Activated naive CD4-positive, alpha-beta T cell treated with anti-CD3 and anti-CD28 coated beads, Interleukin-2, amount 50 U/mL, for 24 hours (primary cell): ENCODE measurements around the gene ASIC2.

Experiments
- H3K27ac Mint-ChIP-seq: one replicate; pipeline ENCODE4 v1.8.0; 2021; ENCODE audit warnings: mild to moderate bottlenecking, mixed read lengths
- H3K27me3 Mint-ChIP-seq: one replicate; pipeline ENCODE4 v1.8.0; 2021; ENCODE audit warnings: mixed read lengths
- H3K36me3 Mint-ChIP-seq: one replicate; pipeline ENCODE4 v1.8.0; 2021; ENCODE audit warnings: mixed read lengths
- H3K4me1 Mint-ChIP-seq: one replicate; pipeline ENCODE4 v1.8.0; 2021; ENCODE audit warnings: mixed read lengths
- H3K4me3 Mint-ChIP-seq: one replicate; pipeline ENCODE4 v1.8.0; 2021; ENCODE audit warnings: mild to moderate bottlenecking, mixed read lengths
- H3K9me3 Mint-ChIP-seq: one replicate; pipeline ENCODE4 v1.8.0; 2021; ENCODE audit warnings: mixed read lengths

ASIC2 gene

GRCh38 chr17:33046361-33047255 is 246.5 kb downstream of the ASIC2 start:
- peaks cover 12% of the 10 kb centered on the region for H3K27me3 Mint-ChIP-seq
- no peaks in the 10 kb centered on the region for H3K9me3 Mint-ChIP-seq
- no peaks in the 10 kb centered on the region for H3K4me1 Mint-ChIP-seq
- no peak overlapping the region for H3K27ac Mint-ChIP-seq
- no peaks in the 10 kb centered on the region for H3K36me3 Mint-ChIP-seq
- H3K4me3 Mint-ChIP-seq = no peak overlapping the region

- peaks cover 13% of the 10 kb centered on the region for H3K27me3 Mint-ChIP-seq
- H3K36me3 Mint-ChIP-seq = no peaks in the 10 kb centered on the region
- H3K4me3 Mint-ChIP-seq = no peak overlapping the region
- no peaks in the 10 kb centered on the region for H3K4me1 Mint-ChIP-seq
- no peak overlapping the region for H3K27ac Mint-ChIP-seq
- no peaks in the 10 kb centered on the region for H3K9me3 Mint-ChIP-seq
These were observed 247.9 kb downstream of the ASIC2 start for GRCh38 chr17:33045216-33045615.

- Mint-ChIP-seq H3K27ac (no peak overlapping the region), H3K4me1 (no peaks in the 10 kb centered on the region), H3K9me3 (no peaks in the 10 kb centered on the region), H3K36me3 (no peaks in the 10 kb centered on the region), H3K27me3 (peaks cover 14% of the 10 kb centered on the region), H3K4me3 (no peak overlapping the region)
These were observed 248.3 kb downstream of the ASIC2 start for GRCh38 chr17:33044771-33045170.

GRCh38 chr17:33040461-33040860 is 252.6 kb downstream of the ASIC2 start:
- peaks cover 27% of the 10 kb centered on the region for H3K27me3 Mint-ChIP-seq
- H3K36me3 Mint-ChIP-seq = no peaks in the 10 kb centered on the region
- no peak overlapping the region for H3K27ac Mint-ChIP-seq
- no peak overlapping the region for H3K4me3 Mint-ChIP-seq
- no peaks in the 10 kb centered on the region for H3K4me1 Mint-ChIP-seq
- H3K9me3 Mint-ChIP-seq = no peaks in the 10 kb centered on the region

DNA sequence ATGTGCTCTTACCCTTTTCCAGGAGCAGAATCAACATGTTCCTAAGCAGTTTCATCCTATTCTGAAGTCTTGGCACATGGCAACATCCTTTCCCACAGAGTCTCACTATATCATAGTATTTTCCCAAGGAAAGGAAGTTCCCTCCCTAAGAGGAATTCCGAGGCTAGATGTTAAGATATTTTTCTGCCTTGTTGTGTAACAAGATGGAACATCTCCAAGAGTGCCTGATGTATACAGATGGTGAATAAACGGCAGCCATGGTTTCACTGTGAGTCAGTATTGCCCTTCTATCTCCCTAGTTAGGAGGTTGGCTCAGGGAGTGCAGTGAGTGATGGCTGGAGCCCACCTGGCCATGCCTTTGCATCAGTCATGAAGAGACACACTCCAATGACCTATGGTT is 253.2 kb downstream of the ASIC2 start:
- Mint-ChIP-seq H3K36me3 (no peaks in the 10 kb centered on the region), H3K27me3 (peaks cover 30% of the 10 kb centered on the region), H3K4me1 (no peaks in the 10 kb centered on the region), H3K9me3 (no peaks in the 10 kb centered on the region), H3K27ac (no peak overlapping the region), H3K4me3 (no peak overlapping the region)

DNA sequence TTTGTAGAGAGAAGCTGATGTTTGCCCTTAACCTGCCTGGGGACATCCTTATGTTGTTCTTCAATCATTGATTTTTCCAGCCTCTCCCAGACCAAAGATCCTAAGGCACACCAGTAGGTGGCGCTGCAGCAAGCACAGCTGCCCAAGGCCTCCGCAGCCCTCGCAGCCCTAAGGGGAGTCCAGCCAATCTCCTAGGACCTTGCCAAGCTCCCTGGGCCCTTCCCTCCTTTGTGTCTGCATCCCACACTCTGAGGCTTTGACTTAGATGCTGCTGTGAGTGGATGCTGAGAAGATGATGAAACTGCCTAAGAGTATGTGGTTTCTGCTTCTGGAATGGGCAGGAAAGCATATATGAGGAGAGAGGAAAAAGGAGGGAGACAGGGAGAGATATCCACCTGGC is 254.4 kb downstream of the ASIC2 start:
- Mint-ChIP-seq H3K27me3 (peaks cover 31% of the 10 kb centered on the region), H3K9me3 (no peaks in the 10 kb centered on the region), H3K4me3 (no peak overlapping the region), H3K27ac (no peak overlapping the region), H3K4me1 (no peaks in the 10 kb centered on the region), H3K36me3 (no peaks in the 10 kb centered on the region)

DNA sequence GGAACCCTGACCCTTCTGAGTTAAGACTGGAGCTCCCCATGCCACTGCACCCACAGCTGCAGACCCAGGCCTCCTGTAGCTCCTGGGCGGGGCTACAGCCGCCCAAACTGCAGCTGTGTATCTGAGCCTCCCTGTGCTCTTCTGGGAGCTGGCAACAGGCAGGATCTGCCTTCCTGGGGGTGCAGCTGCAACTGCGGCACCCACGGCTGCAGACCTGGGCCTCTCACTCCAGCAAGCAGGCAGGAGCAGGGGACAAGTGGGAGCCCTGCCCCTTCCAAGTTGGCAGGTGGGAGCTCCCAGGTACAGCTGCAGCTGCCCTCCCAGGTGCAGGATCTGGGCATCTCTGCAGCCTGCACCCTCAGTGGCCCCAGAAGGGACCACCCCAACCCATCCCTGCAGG is 259.9 kb downstream of the ASIC2 start:
- no peak overlapping the region for H3K4me3 Mint-ChIP-seq
- no peak overlapping the region for H3K27ac Mint-ChIP-seq
- no peaks in the 10 kb centered on the region for H3K36me3 Mint-ChIP-seq
- H3K4me1 Mint-ChIP-seq = no peaks in the 10 kb centered on the region
- H3K9me3 Mint-ChIP-seq = no peaks in the 10 kb centered on the region
- H3K27me3 Mint-ChIP-seq = peaks cover 37% of the 10 kb centered on the region

DNA sequence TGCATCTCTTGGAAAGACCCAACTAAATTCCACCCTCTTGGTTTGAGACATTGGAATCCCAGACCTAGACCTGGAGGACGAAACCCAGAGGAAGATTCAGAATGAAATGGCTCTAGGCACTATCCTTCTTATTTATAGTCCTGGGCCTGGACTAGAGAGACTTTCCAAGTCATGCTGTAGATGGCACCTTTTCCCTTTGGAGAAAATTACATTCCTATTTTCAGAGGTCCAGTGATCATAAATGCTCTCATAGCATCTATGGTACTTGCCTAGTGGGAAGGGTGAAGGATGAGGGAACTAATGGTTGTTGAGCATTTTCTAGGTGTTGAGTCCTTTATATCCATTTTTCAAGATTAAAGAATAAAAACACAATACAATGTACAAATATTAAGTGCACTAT is 264.3 kb downstream of the ASIC2 start:
- Mint-ChIP-seq H3K4me3 (no peak overlapping the region), H3K36me3 (no peaks in the 10 kb centered on the region), H3K27me3 (peaks cover 14% of the 10 kb centered on the region), H3K27ac (no peak overlapping the region), H3K9me3 (no peaks in the 10 kb centered on the region), H3K4me1 (no peaks in the 10 kb centered on the region)

GRCh38 chr17:33028061-33028460 is 265.0 kb downstream of the ASIC2 start:
- H3K9me3 Mint-ChIP-seq = no peaks in the 10 kb centered on the region
- peaks cover 14% of the 10 kb centered on the region for H3K27me3 Mint-ChIP-seq
- H3K27ac Mint-ChIP-seq = no peak overlapping the region

DNA sequence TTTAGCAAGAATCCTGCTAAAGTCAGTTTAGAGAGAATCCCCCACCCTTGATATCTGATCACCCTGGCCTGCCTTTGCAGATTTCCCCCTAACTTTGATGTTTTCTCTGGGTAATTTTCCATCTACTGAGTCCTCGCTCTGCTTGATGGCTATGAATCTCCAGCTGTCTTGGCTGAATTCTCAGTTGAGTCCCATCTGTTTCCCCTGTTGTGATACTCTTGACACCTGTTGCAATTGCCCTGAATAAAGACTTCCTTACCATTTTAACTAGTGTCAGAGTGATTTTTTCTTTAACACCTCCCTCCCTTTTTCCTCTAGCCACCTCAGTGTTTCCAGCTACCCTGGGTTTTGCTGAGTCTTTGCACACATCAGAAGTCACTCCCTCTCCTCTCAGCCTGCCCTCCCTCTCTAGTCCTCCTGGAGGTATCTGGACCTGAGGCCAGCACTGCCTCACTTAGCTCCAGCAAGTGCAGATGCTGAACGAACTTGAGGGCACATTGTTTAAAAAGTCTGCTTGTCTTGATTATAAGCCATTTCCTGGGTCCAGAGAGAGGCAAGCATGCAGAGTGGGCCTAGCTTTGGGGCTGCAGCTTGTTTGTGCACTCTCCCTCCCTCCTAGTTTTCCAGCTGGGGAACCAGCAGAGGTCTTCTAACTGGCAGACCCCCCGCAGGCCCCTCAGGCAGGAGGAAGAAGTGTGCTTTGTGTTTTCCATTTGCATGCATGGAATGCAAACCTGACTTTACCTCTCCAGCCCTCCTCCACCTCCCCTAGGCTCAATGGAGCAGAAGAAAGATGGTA is 268.2 kb downstream of the ASIC2 start:
- Mint-ChIP-seq H3K4me1 (no peaks in the 10 kb centered on the region), H3K27ac (no peak overlapping the region)

More at GRCh38 chr17:33028061-33028460, 265.0 kb downstream of the ASIC2 start:
- no peak overlapping the region for H3K4me3 Mint-ChIP-seq
- no peaks in the 10 kb centered on the region for H3K4me1 Mint-ChIP-seq
- H3K36me3 Mint-ChIP-seq = no peaks in the 10 kb centered on the region

GRCh38 chr17:33023790-33024189 is 269.3 kb downstream of the ASIC2 start:
- Mint-ChIP-seq H3K4me3 (no peak overlapping the region), H3K4me1 (no peaks in the 10 kb centered on the region), H3K36me3 (no peaks in the 10 kb centered on the region), H3K9me3 (no peaks in the 10 kb centered on the region), H3K27me3 (peaks cover 2% of the 10 kb centered on the region), H3K27ac (no peak overlapping the region)

More for the DNA sequence above, 268.2 kb downstream of the ASIC2 start:
- Mint-ChIP-seq H3K9me3 (no peaks in the 10 kb centered on the region), H3K4me3 (no peak overlapping the region), H3K27me3 (peaks cover 2% of the 10 kb centered on the region), H3K36me3 (no peaks in the 10 kb centered on the region)

GRCh38 chr17:33021731-33022408 is 271.2 kb downstream of the ASIC2 start:
- Mint-ChIP-seq H3K4me3 (no peak overlapping the region), H3K9me3 (no peaks in the 10 kb centered on the region), H3K27me3 (no peaks in the 10 kb centered on the region), H3K4me1 (no peaks in the 10 kb centered on the region), H3K27ac (no peak overlapping the region), H3K36me3 (no peaks in the 10 kb centered on the region)

GRCh38 chr17:33019161-33019890 is 273.8 kb downstream of the ASIC2 start:
- H3K4me1 Mint-ChIP-seq = no peaks in the 10 kb centered on the region
- no peaks in the 10 kb centered on the region for H3K9me3 Mint-ChIP-seq
- H3K27me3 Mint-ChIP-seq = no peaks in the 10 kb centered on the region
- H3K36me3 Mint-ChIP-seq = no peaks in the 10 kb centered on the region
- no peak overlapping the region for H3K27ac Mint-ChIP-seq
- H3K4me3 Mint-ChIP-seq = no peak overlapping the region

- Mint-ChIP-seq H3K36me3 (no peaks in the 10 kb centered on the region), H3K27me3 (no peaks in the 10 kb centered on the region), H3K4me1 (no peaks in the 10 kb centered on the region), H3K27ac (no peak overlapping the region), H3K4me3 (no peak overlapping the region), H3K9me3 (no peaks in the 10 kb centered on the region)
These were observed 275.7 kb downstream of the ASIC2 start for GRCh38 chr17:33017366-33017765.

DNA sequence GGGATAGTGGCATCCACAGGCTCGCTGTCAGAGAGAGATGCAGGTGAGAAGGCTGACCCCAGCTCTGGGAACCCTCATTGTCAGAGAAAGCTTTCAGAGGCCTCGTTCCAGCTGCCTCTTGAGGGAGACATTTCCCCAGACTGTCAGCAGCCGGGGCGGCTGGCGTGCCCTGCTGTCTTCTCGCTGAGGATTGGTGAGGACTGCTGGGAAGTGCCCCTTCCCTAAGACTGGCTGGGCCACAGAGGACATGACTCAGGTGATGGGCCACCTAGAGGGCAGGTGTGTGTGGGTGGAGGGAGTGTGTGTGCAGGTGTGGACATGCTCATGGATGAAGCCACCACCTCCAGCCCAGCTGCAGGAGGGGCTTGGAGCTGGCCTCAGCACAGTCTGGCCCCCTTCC is 276.2 kb downstream of the ASIC2 start:
- Mint-ChIP-seq H3K36me3 (no peaks in the 10 kb centered on the region), H3K27me3 (no peaks in the 10 kb centered on the region), H3K4me3 (no peak overlapping the region), H3K27ac (no peak overlapping the region), H3K9me3 (no peaks in the 10 kb centered on the region), H3K4me1 (no peaks in the 10 kb centered on the region)
